Calu3 (cell line): ENCODE measurements around the gene DCLK1. TPM values are rescaled to one million over a fixed set of nuclear protein-coding genes. Genes with fewer than 3 reads are reported as not detected.

Experiments used
- BruUV-seq: library from RNA; stranded (reverse); fragments of 400-500 nt; replicated peaks from 2 replicates; lab custom pipeline; 2021; lab: Mats Ljungman, UMichigan
- CTCF ChIA-PET: fragments of 300-600 bp; sonication (Branson Sonifier 250); formaldehyde crosslinking; loops from one replicate; lab custom pipeline; 2022; ENCODE audit warnings: antibody characterized with exemption; lab: Charles Lee
- DNase-seq: peaks from one replicate; pipeline ENCODE4 v3.0.0; 2022
- H3K27ac Mint-ChIP-seq: one replicate; pipeline ENCODE4 v1.8.0; 2022; ENCODE audit warnings: mixed read lengths; ENCODE audit not compliant: unreplicated experiment
- H3K27me3 Mint-ChIP-seq: one replicate; pipeline ENCODE4 v1.8.0; 2022; ENCODE audit warnings: mixed read lengths; ENCODE audit not compliant: unreplicated experiment
- H3K36me3 Mint-ChIP-seq: one replicate; pipeline ENCODE4 v1.8.0; 2022; ENCODE audit warnings: mild to moderate bottlenecking, moderate library complexity, mixed read lengths; ENCODE audit not compliant: insufficient read depth, unreplicated experiment
- H3K4me1 Mint-ChIP-seq: one replicate; pipeline ENCODE4 v1.8.0; 2022; ENCODE audit warnings: mild to moderate bottlenecking, low read depth, mixed read lengths; ENCODE audit not compliant: unreplicated experiment
- H3K4me3 Mint-ChIP-seq: one replicate; pipeline ENCODE4 v1.8.0; 2022; ENCODE audit warnings: mild to moderate bottlenecking, low read depth, moderate library complexity, mixed read lengths; ENCODE audit not compliant: unreplicated experiment
- H3K9me3 Mint-ChIP-seq: one replicate; pipeline ENCODE4 v1.8.0; 2022; ENCODE audit warnings: low read depth, mixed read lengths; ENCODE audit not compliant: unreplicated experiment
- intact Hi-C: fragments of 100-400 bp; cut with micrococcal nuclease; formaldehyde crosslinking; loops from one replicate; pipeline ENCODE4 v1.10.0; 2022; ENCODE audit not compliant: unreplicated experiment
- total RNA-seq: library from RNA; stranded (reverse); gene quantifications from 2 replicates; pipeline ENCODE4 v1.2.3, GENCODE V29; 2022
- TF ChIP-seq, protein P1 (sequence below): fragments of 200-600 bp; IDR thresholded peaks from one replicate; pipeline ENCODE4 v1.8.0; 2022; ENCODE audit warnings: antibody characterized with exemption; ENCODE audit not compliant: unreplicated experiment

Gene DCLK1
- total RNA-seq, 1 experiment from 2014 or later = not detected

- no peak overlapping the region for H3K27ac Mint-ChIP-seq
- TF ChIP-seq, protein P1, sequence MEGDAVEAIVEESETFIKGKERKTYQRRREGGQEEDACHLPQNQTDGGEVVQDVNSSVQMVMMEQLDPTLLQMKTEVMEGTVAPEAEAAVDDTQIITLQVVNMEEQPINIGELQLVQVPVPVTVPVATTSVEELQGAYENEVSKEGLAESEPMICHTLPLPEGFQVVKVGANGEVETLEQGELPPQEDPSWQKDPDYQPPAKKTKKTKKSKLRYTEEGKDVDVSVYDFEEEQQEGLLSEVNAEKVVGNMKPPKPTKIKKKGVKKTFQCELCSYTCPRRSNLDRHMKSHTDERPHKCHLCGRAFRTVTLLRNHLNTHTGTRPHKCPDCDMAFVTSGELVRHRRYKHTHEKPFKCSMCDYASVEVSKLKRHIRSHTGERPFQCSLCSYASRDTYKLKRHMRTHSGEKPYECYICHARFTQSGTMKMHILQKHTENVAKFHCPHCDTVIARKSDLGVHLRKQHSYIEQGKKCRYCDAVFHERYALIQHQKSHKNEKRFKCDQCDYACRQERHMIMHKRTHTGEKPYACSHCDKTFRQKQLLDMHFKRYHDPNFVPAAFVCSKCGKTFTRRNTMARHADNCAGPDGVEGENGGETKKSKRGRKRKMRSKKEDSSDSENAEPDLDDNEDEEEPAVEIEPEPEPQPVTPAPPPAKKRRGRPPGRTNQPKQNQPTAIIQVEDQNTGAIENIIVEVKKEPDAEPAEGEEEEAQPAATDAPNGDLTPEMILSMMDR = no peak
- CTCF ChIA-PET = no interaction called here
- no peaks in the 10 kb centered on the region for H3K36me3 Mint-ChIP-seq
- no peak overlapping the region for H3K4me3 Mint-ChIP-seq
- no peak for DNase-seq
- H3K27me3 Mint-ChIP-seq = no peaks in the 10 kb centered on the region
- no peaks in the 10 kb centered on the region for H3K4me1 Mint-ChIP-seq
- no peaks in the 10 kb centered on the region for H3K9me3 Mint-ChIP-seq
- intact Hi-C loops = no loop called here
- BruUV-seq = no TSS peak
Measured at GRCh38 chr13:36143738-36144137, 12.6 kb upstream of the DCLK1 start.

DNA sequence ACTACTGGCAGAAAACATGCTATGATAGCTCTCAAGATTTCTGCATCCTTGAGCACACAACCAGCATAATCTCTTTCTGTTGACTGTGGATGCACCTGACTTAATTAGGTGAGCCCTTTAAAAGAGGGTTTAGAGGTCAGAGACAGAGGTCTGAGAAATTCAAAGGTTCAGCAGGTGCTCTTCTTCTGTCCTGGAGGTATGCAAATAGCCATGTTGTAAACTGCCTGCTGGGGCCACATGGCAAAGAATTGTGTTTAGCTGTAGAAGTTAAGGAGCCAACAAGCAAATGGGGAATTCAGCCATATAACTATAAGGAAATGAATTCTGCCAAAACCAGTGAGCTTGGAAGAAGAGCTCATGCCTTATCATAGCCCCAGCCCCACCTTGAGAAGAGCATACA is 11.6 kb upstream of the DCLK1 start:
- DNase-seq = no peak
- Mint-ChIP-seq H3K27ac (no peak overlapping the region), H3K27me3 (no peaks in the 10 kb centered on the region), H3K36me3 (no peaks in the 10 kb centered on the region), H3K9me3 (no peaks in the 10 kb centered on the region), H3K4me1 (no peaks in the 10 kb centered on the region), H3K4me3 (no peak overlapping the region)
- TF ChIP-seq, protein P1 = no peak
- BruUV-seq = no TSS peak
- CTCF ChIA-PET = no interaction called here
- intact Hi-C loops = no loop called here

GRCh38 chr13:36135876-36136275 is 4.7 kb upstream of the DCLK1 start:
- CTCF ChIA-PET = no interaction called here
- H3K4me1 Mint-ChIP-seq = no peaks in the 10 kb centered on the region
- TF ChIP-seq, protein P1 = no peak
- no peak overlapping the region for H3K4me3 Mint-ChIP-seq
- intact Hi-C loops = no loop called here
- H3K27me3 Mint-ChIP-seq = peaks cover 26% of the 10 kb centered on the region
- H3K36me3 Mint-ChIP-seq = no peaks in the 10 kb centered on the region
- no peaks in the 10 kb centered on the region for H3K9me3 Mint-ChIP-seq
- no peak for DNase-seq
- no TSS peak for BruUV-seq
- no peak overlapping the region for H3K27ac Mint-ChIP-seq

DNA sequence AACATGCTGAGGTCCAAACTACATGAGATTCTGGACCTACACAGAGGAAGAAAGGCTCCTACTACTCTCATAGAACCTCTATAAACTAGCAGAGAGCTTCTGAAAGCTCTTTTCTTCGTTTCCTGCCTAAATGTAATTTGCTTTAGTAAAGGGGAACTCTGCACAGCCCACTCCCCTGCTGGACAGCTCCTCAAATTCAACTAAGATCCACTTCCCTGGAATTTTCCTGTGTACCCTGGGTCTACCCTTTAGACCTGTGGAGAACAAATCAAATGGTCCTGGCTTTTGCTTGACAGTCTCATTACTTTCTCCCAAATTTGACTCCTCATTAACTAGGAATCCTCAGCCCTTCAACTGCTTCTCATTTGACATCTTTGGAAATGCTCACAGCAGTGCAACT is 3.5 kb upstream of the DCLK1 start:
- intact Hi-C loops = no loop called here
- no peaks in the 10 kb centered on the region for H3K9me3 Mint-ChIP-seq
- H3K4me3 Mint-ChIP-seq = no peak overlapping the region
- no TSS peak for BruUV-seq
- DNase-seq = no peak
- CTCF ChIA-PET = no interaction called here
- H3K36me3 Mint-ChIP-seq = no peaks in the 10 kb centered on the region
- H3K27me3 Mint-ChIP-seq = peaks cover 35% of the 10 kb centered on the region
- H3K27ac Mint-ChIP-seq = no peak overlapping the region
- no peaks in the 10 kb centered on the region for H3K4me1 Mint-ChIP-seq
- TF ChIP-seq, protein P1 = no peak
